ENCODE measurements around the gene LRP6.
"Not testable (repeated sequence)": the region's sequence is repeated elsewhere in the genome, so short reads cannot be mapped to it uniquely, and the experiment has no call there.

LRP6 gene

GRCh38 chr12:12266873-12267741 lies at the start of gene LRP6:
TSS of gene LRP6 (minus strand) at chr12:12267044. CDS start at chr12:12266735, 309 bp downstream.
- peak; percentile 97 for DNase-seq

- no peak for DNase-seq
These were observed 49.0 kb upstream of the LRP6 start for GRCh38 chr12:12315838-12316237.

- DNase-seq = not testable (repeated sequence)
These were observed 43.9 kb upstream of the LRP6 start for GRCh38 chr12:12310695-12311094.

- DNase-seq = no peak
These were observed 38.9 kb upstream of the LRP6 start for GRCh38 chr12:12305568-12306300.

- no peak for DNase-seq
These were observed 36.1 kb upstream of the LRP6 start for GRCh38 chr12:12302976-12303375.

- no peak for DNase-seq
These were observed 34.3 kb upstream of the LRP6 start for GRCh38 chr12:12301122-12301521.

- DNase-seq = no peak
These were observed 30.5 kb upstream of the LRP6 start for GRCh38 chr12:12297201-12297830.

- DNase-seq = no peak
These were observed 27.6 kb upstream of the LRP6 start for GRCh38 chr12:12294215-12295005.

- DNase-seq = no peak
These were observed 23.4 kb upstream of the LRP6 start for GRCh38 chr12:12290206-12290605.

- DNase-seq = no peak
These were observed 19.6 kb upstream of the LRP6 start for GRCh38 chr12:12286441-12286840.

- peak; percentile 72 for DNase-seq
These were observed 16.0 kb upstream of the LRP6 start for GRCh38 chr12:12282761-12283425.

- no peak for DNase-seq
These were observed 15.4 kb upstream of the LRP6 start for GRCh38 chr12:12282202-12282601.

- DNase-seq = no peak
These were observed 14.3 kb upstream of the LRP6 start for GRCh38 chr12:12281134-12281533.

- no peak for DNase-seq
These were observed 12.1 kb upstream of the LRP6 start for GRCh38 chr12:12278899-12279298.

- no peak for DNase-seq
These were observed 9.0 kb upstream of the LRP6 start for GRCh38 chr12:12275874-12276273.

- DNase-seq = peak; percentile 56
These were observed 6.6 kb upstream of the LRP6 start for GRCh38 chr12:12273291-12273957.

GRCh38 chr12:12272869-12273268 lies 6.0 kb upstream of the LRP6 start:
- DNase-seq = peak; percentile 61

GRCh38 chr12:12270226-12270625 lies 3.4 kb upstream of the LRP6 start:
- DNase-seq = no peak

- DNase-seq = no peak
These were observed 927 bp upstream of the LRP6 start for GRCh38 chr12:12267742-12268200.

GRCh38 chr12:12266389-12266872 lies 413 bp downstream of the LRP6 start:
- no peak for DNase-seq

Data from fibroblast of skin of right quadriceps (primary cell).